ENCODE measurements around the gene PAPPA.

Gene PAPPA

DNA sequence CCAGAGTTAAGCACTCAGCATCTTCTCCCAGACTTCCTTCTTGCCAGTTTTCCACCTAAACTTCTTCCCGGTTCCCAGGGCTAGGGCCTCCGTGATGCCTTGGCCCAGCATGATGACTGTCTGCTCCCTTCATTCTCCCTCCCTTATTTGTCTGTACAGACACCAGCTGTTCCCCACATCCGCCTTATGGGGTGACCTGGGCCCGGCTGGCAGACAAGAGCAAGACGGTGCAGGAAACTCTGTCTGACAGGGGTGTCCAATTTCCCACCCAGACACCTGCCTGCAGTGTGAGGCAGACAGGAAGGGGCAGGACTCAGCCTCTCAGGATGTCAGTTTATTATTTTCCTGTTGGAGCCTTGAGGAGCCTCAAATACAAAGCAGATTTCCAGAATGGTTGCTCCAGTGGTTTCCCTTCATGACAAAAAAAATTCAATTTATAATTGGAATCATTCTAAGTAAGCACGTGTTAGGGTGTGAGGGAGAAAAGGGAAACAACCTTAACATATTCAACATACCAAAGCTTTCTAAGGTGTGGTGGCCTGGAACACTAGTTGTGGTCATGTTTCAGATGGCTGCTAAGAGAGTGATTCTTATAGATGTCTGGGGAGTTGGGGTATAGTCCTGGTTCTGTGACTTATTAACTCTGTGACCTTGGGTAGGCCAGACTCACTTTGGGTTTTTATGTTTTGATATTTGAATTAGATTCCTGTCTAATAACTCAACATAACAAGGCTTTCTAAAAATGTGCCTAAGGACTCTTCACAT lies 234.5 kb downstream of the PAPPA start:
- DNase-seq (ENCODE audit: low spot score) = no peak

DNA sequence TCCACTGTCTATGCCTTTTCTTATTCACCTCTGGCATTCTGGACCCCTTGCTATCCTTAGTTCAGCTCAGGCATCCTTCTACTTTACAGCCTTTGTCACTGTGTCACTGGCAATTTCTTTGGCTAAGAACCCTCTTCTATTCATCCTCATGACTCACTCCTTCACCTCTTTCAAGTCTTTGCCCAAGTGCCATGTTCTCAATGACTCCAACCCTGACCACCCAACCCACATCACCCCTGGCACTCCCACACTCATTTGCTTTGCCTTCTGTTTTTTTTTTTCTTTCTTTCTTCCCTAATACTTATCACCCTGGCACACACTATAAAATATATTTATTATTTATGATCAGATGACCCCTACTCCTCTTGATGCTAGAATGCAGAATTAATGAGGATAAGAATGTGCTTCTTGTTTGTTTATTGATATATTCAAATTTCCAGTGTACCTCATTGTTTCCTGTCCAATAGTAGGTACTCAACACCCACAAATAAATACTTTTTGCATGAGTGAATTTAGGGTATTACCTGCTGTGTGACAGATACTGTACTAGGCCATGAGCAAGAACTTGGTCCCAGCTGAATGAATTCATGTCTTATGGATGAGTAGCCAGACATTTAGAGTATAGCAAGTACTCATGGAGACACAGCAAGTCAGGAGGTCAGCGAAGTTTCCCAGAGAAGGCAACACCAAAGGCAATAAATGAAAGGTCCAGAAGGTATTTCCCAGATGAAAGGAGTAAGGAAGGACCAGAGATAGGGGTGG lies 236.1 kb downstream of the PAPPA start:
- no peak for DNase-seq (ENCODE audit: low spot score)

DNA sequence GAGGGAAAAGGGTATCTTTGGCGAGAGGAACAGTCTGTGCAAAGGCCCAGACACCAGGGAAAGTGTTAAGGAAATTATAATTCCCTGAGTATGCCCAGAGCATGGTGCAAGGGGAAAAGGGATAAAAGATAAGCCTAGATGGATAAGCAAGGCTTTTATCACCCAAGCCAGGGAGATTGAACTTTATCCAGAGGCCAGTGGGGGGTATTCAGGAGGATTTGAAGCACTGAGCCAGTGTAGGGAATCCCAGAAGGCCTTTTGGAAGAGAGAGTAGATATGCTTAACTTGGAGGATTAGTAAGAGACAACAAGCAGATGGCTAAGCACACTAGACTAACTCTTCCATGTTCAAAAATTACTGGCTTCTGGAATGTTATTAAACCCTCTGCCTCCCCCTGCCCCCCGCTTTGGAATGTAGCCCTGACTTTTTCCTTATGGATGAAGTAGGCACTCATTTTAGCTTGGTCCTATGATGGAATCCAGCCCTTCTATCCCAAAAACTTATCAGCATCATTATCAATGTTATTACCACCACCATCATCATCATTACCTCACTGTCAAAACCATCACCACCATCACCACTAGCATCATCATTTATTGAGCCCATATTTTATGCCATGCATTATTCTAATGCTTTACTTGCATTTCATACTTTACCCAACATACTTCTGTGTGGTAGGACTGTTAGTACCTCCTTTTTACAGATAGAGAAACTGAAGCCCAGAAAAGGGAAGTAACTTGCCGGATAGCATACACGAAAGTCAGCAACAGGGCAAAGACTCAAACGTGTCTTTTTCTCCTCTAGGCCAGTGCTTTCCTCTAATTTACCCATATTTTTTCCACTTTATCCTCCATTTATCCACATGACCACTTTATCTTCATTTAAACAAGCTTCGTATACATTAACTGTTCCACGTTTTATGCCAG lies 237.0 kb downstream of the PAPPA start:
- no peak for DNase-seq (ENCODE audit: low spot score)

DNA sequence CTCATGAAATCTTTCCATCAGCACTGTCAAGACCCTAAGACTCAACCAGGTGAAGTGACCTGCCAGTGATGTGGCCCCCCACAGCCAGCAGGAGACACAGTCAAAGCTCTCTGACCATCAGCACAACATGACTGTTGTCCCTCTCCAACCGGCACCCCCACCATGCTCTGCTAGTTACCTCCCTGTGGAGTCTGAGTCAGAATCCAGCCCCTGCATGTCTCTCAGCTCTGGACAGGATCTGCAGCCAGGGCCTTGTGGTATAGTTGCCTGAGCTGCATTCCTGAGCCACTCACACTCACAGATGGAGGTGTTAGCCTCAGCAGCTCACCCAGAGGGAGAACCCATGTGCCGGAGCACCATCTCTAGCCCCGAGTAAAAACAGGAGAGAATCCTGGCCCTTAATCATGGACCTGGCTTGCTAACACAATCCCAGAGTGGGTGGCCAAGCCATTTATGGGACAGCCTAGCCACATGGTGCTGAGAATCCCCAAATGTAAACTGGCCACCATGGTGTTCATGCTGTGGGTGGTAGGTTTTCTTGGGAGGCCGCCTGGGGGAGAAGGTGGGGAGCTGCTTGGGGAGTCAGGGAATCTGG lies 237.8 kb downstream of the PAPPA start:
- DNase-seq (ENCODE audit: low spot score) = peak; percentile 56

DNA sequence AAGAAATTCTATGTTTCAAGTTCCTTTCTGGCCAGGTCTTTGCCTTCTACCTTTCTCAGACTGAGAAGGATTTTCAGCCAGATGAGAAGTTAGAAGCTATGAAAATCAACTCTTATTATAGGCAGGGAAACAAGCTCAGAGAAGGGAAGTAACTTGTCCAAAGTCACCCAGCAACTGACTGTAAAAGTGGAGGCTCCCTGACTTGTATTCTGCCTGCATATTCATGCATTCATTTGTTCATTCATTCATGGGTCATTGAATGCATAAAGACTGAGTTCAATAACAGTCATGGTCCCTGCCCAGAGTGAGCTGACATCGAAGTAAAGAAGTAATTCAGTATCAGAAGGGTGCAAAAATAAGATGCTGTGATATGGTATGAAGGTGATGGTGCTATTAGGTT lies 239.6 kb downstream of the PAPPA start:
- DNase-seq (ENCODE audit: low spot score) = no peak

DNA sequence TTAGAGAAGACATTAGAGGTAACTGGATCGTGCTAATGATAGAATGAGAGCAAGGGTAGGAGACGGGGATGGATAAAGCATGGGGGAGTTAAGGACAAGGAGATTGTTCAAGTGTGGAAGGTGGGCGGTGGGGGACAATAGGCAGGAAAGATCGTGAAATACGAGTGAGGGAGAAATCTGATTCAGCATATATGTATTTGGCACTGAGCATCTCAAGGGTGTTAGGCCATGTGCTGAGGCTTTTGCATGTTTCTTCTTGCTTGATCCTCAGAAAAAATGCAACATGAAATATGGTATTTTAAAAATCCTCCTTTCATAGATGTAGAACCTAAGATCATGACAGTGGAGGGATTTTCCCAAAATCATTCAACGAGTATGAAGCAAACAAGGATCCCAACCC lies 240.5 kb downstream of the PAPPA start:
- DNase-seq (ENCODE audit: low spot score) = no peak

DNA sequence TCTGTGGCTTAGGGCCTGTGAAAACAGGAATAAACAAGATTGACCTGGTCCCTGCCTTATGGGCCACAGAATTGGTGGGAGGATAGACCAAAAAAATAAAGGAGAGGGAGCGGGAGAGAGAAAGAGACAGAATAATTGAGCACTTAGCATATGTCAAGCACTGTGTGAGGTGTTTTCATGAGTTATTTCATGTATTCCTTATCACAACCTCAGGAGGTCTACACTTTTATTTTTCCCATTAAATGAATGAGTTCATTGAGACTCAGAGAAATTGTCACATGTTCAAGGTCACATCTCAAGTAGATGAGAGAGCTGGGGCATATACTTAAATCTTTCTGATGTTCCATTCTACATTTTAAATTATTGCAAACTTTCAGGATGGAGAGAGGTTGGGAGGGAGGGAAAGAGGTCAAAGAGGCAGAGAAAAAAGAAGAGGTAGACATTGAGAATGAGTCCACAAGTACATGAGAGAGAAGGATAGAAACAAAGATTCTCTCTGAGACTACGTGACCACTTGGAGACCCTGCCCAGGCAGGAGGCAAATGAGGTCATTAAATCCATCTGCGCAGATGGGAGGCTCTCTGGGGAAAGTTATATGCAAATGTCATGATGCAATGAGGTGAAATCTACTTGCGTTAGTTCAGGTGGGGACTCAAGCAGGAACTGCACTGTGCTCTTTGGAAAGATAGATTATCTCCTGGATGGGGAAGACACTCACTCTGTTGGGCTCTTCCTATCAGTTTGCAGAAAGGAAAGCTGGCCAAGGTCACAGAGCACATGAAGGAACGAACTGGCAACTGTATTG lies 241.5 kb downstream of the PAPPA start:
- no peak for DNase-seq (ENCODE audit: low spot score)

DNA sequence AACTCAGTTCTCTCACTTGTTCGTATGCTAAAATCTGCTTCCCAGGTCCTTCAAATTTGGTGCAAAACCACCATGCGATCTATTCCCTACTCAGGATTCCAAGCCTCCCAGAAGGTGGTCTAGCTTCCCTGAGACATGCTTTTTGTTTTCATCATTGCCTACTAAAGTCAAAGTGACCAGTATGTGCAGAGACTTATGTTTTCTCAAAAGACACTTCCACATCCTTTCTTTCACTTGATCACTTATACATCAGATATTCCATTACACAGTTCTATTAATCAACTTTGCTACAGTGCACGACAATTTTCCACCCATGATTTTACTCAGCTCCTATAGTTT lies 242.1 kb downstream of the PAPPA start:
- no peak for DNase-seq (ENCODE audit: low spot score)

DNA sequence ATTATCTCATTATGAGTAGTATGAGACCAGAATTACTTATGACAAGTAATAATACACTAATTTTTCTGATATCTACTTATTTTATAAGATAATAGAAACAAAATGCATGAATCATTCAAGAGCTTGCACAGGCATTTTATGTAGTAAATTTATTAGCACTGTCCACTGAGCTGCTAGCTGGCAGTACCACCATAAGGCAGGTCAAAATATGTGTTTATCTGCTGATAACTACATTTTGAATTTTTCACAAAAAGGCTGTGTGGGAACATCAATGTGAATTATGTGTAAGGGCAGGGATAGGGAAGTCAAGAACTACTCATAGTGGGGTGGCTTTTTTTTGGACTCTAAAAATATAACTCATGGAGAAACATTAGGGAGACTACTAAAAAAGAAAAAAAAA lies 249.6 kb downstream of the PAPPA start:
- no peak for DNase-seq (ENCODE audit: low spot score)

DNA sequence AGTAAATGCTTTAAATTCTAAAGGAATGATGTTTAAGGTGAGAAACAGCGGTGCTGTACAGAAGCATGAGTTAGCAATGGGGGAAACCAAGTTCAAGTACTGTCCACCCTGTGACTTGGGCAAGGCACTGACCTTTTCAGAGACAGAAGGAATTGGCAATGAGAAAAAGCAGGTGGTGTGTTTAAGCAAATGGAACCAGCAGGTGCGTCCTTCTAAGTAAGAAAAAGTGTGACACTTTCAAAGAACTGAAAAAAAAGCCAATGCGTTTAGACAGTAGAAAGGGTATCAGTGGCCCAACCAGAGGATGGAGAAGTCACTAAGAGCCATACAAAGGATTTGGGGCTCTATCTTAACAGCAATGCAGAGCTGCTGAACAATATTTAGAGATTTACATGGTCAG lies 250.6 kb downstream of the PAPPA start:
- no peak for DNase-seq (ENCODE audit: low spot score)

DNA sequence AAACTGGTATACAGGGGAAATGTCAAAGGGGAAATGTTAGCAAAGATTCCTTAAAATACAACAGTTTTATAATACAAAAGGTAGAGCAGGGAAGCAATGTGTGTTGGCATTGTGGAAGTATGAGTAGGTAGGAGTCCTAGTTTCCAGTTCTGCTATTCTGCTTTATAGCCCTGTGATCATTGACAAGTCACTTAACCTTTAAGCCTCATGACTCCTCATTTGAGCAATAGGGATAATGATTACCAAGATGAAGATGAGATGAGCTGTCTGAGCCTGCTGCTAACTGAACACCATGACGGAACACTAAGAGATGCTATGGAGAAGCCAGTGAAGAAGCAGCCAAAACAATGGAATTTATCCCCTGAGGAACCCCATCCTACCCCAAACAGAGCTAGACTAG lies 251.7 kb downstream of the PAPPA start:
- DNase-seq (ENCODE audit: low spot score) = no peak

DNA sequence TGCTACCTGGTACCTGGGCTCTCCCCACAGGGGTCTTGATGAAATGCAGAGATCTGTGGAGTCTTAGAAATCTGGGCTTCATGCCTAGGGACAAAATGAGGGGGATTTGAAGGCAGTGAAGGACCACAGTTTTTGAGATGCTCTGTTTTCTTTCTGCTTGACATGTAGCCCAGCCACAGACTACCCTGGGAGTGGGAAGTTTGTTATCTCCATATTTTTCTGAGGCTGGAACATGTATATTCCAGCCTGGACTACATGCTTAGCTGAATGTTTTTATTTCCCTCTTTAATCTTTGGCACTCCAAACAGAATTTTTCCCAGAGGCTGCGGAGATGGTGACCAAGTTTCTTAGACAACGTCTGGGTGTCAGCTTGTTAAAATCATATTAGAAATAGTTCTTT lies 252.9 kb downstream of the PAPPA start:
- no peak for DNase-seq (ENCODE audit: low spot score)

DNA sequence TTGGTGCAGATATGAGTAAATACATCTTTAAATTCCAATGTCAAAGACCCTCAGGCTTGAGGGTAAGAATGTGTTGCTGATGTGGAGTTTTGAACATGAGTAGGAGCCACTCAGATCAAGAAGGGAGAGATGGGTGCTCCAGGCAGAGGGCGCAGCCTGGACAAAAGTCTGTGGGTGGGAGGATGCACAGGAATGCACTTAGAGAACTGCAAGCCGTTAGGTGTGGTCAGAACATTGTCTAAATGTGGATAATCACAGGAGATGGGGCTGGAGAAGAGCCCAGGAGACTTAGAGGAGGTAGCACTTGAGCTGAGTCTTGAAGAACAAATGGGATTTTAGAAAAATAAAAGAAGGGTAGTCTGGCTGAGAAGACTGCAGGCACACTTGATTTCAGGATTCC lies 255.5 kb downstream of the PAPPA start:
- no peak for DNase-seq (ENCODE audit: low spot score)

DNA sequence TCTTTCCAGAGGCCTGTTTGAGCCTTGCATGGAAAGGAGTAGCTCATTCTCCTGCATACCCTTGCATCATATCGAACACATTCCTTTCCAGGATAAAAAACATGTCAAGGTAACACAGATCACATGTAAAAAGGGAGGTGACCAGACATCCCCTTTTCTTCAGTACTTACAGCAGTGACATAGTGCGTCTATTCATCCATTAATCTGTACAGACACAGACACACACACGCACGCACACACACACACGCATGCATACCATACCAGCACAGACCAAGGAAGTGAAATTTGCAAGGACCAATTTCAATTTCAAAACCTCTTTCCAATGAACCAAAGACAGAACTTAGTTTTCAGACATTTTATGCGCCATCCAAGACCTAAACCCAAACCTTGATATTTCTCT lies 256.0 kb downstream of the PAPPA start:
- DNase-seq (ENCODE audit: low spot score) = no peak

DNA sequence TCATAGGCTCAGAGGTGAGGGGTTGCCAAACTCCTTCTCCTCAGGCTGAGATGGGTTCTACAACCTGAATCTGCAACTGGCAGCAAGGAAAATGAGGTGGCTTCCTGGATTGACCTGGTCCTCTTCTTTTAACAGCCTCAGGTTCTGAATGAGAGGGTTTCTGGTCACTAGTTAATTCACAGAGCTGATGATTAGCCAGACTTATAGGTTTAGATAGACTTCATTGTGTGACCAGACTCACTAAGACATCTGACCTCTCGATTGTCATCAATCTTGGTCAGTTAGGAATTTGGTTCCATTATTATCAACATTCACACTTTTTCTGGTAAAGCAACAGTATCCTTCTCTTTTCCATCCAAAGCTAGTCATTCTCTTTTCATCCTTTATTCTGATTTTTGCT lies 257.9 kb downstream of the PAPPA start:
- DNase-seq (ENCODE audit: low spot score) = no peak

DNA sequence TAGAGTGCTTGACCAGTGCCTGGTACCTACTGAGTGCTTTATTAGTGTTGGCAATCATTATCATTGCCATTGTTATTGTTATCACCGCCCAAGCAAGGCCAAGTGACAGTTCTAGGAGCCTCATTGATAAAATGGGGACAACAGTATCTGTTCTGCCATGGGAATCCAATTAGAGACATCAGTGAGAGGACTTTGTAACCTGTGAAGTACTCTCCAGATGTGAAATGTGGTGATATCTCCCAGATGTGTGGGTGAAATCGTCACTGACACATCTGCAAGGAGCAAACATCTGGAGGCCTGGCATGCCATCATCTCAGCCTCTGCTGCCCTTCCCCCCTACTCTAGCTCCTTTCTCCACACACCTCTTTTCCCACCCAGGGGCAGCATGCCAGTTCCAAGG lies 260.8 kb downstream of the PAPPA start:
- no peak for DNase-seq (ENCODE audit: low spot score)

DNA sequence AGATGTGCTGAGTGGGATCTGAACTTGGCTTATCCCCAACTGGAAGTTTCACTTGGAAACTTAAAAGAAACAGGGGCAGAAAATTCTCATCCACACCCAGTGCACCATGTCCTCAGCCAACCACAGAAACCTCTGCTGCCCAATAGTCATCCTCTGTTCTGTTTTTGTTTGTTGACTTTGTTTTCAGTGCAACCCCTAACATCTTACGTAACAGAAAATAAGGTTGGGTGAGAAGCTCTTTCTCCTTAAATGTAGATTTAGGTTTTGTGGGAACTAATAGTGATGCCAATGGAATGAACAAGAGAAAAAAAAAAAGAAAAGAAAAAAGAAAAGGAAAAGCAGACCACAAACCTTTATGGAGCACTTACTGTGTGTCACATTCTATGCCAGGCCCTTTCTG lies 262.8 kb downstream of the PAPPA start:
- no peak for DNase-seq (ENCODE audit: low spot score)

DNA sequence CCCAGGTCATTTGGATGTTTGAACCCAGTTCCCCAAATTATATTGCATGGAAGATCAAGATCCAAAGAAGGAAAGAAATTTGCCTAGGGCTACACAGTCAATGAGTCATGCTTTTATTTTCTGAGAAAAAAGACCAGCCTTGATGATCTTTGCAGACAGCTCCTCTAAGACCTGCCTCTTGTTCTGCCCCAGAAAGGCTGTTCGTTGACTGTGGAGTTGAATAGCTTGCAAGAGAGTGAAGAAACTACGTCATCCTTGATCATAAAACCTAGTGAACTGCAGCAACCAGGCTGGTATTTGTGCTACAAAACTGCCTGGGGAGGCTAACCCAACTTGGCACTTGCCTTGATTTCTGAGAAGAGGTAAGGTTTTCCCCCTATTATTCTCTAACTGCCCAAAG lies 263.9 kb downstream of the PAPPA start:
- DNase-seq (ENCODE audit: low spot score) = no peak

DNA sequence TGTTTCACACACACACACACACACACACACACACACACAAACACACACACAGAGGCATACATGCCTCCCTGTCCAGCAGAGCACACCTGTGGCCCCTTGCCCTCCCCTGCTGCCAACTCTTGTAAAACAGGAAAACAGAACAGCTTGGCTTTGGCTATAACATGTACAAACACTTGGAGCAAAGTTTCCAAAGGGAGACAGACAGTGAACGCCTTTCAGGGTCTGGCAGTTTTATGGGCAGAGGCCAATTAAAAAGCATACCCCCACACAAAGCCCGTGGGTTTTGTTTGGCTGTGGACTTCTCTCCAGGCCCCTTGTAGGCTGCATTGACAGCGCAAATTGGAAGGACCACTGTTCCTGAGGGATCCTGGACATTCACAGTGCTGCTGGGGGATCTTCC lies 265.6 kb downstream of the PAPPA start:
- DNase-seq (ENCODE audit: low spot score) = no peak

DNA sequence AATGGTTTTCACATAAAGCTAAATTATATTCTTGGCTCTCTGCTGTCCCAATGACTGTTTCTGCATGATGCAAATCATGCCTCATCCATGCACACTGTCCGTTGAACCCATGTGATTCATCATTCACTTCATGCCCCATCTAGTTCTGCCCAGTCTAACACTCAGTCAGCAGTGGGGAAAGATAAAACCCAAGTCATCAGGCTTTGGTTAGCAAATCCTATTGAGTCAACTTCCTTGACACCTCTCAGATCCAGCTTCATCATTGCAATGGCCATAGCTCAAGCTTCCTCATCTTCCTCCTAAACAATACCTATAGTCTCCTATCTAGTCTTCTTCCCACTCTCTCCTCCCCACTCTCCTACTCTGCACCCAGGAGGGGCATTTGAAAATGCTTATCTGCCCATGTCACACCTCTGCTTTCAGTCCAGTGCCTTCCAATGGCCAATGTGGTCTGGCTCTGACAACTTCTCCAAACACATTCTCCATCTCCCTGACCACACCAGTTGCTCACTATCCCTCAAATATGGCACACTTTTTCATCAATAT lies 267.5 kb downstream of the PAPPA start:
- peak; percentile 12 for DNase-seq (ENCODE audit: low spot score)

Measured in AG08396 (cell line).